ELF-1 (cell line): ENCODE measurements around the gene PAIP2.

Experiments
- DNase-seq: peaks from one replicate; pipeline ENCODE4 v3.0.0-alpha.2; 2016; ENCODE audit warnings: low read depth, low spot score

The PAIP2 gene

GRCh38 chr5:139410121-139410992 lies 68.7 kb downstream of the PAIP2 start:
- no peak for DNase-seq

GRCh38 chr5:139410993-139411828 lies 69.6 kb downstream of the PAIP2 start:
- DNase-seq: no peak

GRCh38 chr5:139413153-139413552 lies 71.5 kb downstream of the PAIP2 start:
- no peak for DNase-seq

GRCh38 chr5:139413963-139414362 lies 72.3 kb downstream of the PAIP2 start:
- DNase-seq: no peak

- no peak for DNase-seq
Observed at GRCh38 chr5:139414581-139415130, 73.0 kb downstream of the PAIP2 start.

- no peak for DNase-seq
Observed at GRCh38 chr5:139415221-139415861, 73.7 kb downstream of the PAIP2 start.

- DNase-seq: no peak
Observed at GRCh38 chr5:139415869-139416268, 74.2 kb downstream of the PAIP2 start.

GRCh38 chr5:139416651-139417050 lies 75.0 kb downstream of the PAIP2 start:
- no peak for DNase-seq

- no peak for DNase-seq
Observed at GRCh38 chr5:139417214-139417613, 75.6 kb downstream of the PAIP2 start.

- DNase-seq: no peak
Observed at GRCh38 chr5:139418793-139419192, 77.1 kb downstream of the PAIP2 start.
